GM12891 (cell line): ENCODE data around the gene MAGI1.

Source experiments
- POLR2A ChIP-seq: IDR thresholded peaks from 2 replicates; pipeline ENCODE4 v1.6.1; 2011; ENCODE audit warnings: low read depth, low read length, control low read depth
- POLR2AphosphoS5 ChIP-seq: IDR thresholded peaks from 2 replicates; pipeline ENCODE4 v1.6.1; 2011; ENCODE audit warnings: low read depth, low read length, control low read depth
- SPI1 ChIP-seq: IDR thresholded peaks from 2 replicates; pipeline ENCODE4 v1.6.1; 2011; ENCODE audit warnings: low read depth, low read length, control low read depth
- TAF1 ChIP-seq: IDR thresholded peaks from 2 replicates; pipeline ENCODE4 v1.6.1; 2011; ENCODE audit warnings: low read depth, low read length, control low read depth

DNA sequence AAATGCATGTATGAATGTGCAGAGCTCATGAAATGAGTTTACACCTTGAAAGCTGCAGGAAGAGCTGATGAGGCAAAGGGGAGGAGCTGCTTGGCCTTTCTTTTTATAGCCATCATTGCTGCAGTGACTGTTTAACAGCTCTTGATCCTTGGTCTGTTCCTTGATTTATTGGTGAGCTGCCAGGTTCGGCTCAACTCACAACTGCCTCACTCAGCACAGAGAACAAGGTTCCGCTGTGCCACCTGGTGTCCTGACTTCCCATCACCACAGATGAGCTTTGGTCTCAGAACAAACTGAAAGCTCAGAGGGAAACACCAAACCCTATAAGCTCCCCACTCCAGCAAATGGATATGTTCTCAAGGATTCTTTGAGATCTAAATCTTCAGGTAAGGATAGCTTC is 626.1 kb downstream of the MAGI1 start:
- TF ChIP-seq POLR2A (no peak), POLR2AphosphoS5 (no peak), TAF1 (no peak), SPI1 (no peak)
